SK-N-MC (cell line): ENCODE data around the gene SAFB2.

Source experiments
- EZH2 ChIP-seq: fragments of 200-600 bp; sonication (generic); IDR thresholded peaks from one replicate; pipeline ENCODE4 v1.6.1; 2017; ENCODE audit warnings: antibody characterized with exemption
- POLR2AphosphoS5 ChIP-seq: IDR thresholded peaks from 2 replicates; pipeline ENCODE4 v1.6.1; 2012; ENCODE audit warnings: mild to moderate bottlenecking, low read depth, low read length, borderline replicate concordance

DNA sequence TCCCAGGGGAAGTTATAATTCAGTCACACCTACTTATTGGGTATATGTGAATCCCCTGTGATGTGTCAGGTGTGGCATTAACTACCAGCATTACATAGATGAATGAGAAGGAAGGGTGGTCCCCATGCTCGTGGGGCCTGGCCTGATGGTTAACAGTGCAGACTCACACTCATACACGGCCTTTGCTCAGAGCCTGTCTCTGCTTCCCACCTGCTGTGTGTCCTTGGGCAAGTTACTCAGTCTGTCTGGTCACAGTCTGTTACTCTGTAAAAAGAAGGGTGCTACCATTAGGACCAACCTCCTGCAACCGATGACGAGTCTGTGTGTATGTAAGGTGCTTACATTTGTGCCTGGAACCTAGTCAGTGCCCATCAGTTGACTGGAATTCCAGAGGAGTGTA is 24.1 kb upstream of the SAFB2 start:
- TF ChIP-seq POLR2AphosphoS5 (no peak), EZH2 (no peak)
